ENCODE data around the gene KHDC1.

DNA sequence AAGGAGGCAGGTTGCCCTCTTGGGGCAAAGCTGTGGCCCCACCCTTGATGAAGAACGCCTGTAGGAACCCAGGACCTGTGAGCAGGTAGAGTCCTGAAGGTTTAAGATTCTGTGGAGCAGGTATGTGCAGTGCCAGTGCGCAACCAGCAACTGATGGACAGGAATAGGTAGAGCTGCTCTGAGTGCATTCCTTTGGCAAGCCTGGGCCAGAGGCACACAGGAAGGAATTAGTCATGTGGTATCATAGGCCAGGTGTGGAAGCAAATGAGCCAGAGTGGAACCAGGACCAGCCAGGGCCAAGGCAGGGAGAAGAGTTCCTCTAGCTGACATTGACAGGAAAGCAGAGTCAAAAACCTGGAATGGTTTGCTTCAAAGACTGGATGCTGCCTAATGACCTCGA, 1.4 kb upstream of the KHDC1 start:
- TF ChIP-seq, protein P1, sequence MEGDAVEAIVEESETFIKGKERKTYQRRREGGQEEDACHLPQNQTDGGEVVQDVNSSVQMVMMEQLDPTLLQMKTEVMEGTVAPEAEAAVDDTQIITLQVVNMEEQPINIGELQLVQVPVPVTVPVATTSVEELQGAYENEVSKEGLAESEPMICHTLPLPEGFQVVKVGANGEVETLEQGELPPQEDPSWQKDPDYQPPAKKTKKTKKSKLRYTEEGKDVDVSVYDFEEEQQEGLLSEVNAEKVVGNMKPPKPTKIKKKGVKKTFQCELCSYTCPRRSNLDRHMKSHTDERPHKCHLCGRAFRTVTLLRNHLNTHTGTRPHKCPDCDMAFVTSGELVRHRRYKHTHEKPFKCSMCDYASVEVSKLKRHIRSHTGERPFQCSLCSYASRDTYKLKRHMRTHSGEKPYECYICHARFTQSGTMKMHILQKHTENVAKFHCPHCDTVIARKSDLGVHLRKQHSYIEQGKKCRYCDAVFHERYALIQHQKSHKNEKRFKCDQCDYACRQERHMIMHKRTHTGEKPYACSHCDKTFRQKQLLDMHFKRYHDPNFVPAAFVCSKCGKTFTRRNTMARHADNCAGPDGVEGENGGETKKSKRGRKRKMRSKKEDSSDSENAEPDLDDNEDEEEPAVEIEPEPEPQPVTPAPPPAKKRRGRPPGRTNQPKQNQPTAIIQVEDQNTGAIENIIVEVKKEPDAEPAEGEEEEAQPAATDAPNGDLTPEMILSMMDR (IDR thresholded peaks at IDR 0.05), result no peak
- TF ChIP-seq POLR2A (IDR thresholded peaks at IDR 0.05), result no peak

Measured in Peyer's patch (tissue), 4 donors.